ENCODE data around the gene LENEP. TPM values are rescaled to one million over a fixed set of nuclear protein-coding genes. Genes with fewer than 3 reads are reported as not detected.

LENEP gene
- total RNA-seq, 1 donor from 2014 or later = 0.98 TPM

DNA sequence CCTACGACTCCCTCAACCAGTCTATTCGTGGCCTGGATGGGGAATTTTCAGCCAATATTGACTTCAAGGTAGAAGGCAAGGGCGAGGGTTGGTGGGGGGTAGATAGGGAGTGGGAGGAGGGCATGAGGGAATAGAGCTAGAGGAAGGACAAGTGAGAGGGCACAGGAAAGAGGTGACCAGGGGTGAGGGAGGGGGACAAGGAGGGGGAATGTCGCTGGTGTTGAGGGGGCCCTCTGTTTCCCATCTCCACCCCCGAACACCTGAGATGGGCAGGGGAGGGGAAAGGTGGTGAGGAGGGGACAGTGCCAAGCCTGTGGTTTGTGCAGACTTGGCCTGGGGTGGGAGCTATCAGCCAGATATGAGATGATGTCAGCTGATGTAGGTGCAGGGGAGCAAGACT, 49.4 kb downstream of the LENEP start:
- intact Hi-C loops (cut with micrococcal nuclease) = no loop called here

DNA sequence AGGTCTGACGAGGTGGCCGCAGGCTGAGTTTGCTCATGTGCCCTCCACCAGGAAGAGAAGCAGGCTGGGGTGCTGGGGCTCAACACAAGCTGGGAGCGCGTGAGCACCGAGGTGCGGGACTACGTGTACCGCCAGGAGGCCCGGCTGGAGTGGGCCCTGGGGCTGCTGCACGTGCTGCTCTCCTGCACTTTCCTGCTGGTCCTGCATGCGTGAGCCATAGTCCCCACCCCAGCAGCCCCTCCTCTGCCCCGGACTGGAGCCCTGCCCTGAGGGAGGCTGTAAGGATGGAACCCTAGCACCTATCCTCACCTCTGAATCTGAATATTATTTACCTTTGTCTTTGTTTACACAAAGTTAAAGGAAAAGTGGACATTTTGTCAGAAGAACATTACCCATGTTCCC, 49.9 kb downstream of the LENEP start:
- intact Hi-C loops (cut with micrococcal nuclease) = no loop called here

DNA sequence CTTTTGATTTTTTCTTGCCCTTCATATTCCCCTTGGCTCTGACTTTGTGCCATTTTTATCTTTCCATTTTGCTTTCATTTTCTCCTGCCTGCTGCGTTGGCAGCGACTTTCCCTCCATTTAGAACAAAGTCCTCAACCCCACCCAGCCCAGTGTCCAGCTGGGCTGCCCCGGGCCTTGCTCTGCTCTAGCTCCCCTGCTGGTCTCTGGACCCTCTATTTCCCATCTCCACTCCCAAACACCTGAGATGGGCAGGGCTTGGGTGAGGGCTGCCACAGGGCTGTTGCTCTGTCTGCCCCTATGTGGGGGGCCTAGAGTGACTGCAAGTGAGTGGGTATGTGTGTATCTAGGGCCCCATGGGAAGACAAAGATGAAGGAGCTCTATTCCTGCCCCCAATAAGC, 50.4 kb downstream of the LENEP start:
- intact Hi-C loops (cut with micrococcal nuclease) = no loop called here

Other genes with a start within 250 kb of the LENEP start
- 0.07 and 0.27 TPM in 2 replicates for gene KCNN3, start 123.3 kb upstream of the LENEP start, total RNA-seq
- 35.1 and 35.3 TPM in 2 replicates for gene PMVK, start 56.9 kb upstream of the LENEP start, total RNA-seq
- 119 and 120 TPM in 2 replicates for gene PBXIP1, start 37.5 kb upstream of the LENEP start, total RNA-seq
- gene PYGO2, start 31.8 kb upstream of the LENEP start, total RNA-seq = 45.6 and 47.0 TPM in 2 replicates
- 81.1 and 86.2 TPM in 2 replicates for gene SHC1, start 22.8 kb upstream of the LENEP start, total RNA-seq
- gene CKS1B, start 18.9 kb upstream of the LENEP start, total RNA-seq = 104 and 112 TPM in 2 replicates
- 55.8 and 56.9 TPM in 2 replicates for gene FLAD1, start 10.2 kb upstream of the LENEP start, total RNA-seq
- 158 and 173 TPM in 2 replicates for gene ZBTB7B, start 9.2 kb downstream of the LENEP start, total RNA-seq
- 0.15 and 0.29 TPM in 2 replicates for gene DCST2, start 40.2 kb downstream of the LENEP start, total RNA-seq
- gene DCST1, start 40.2 kb downstream of the LENEP start, total RNA-seq = not detected in 2 replicates
- gene ADAM15, start 57.7 kb downstream of the LENEP start, total RNA-seq = 51.6 and 53.2 TPM in 2 replicates
- gene EFNA4, start 70.2 kb downstream of the LENEP start, total RNA-seq = 5.9 and 6.6 TPM in 2 replicates
- gene EFNA3, start 85.3 kb downstream of the LENEP start, total RNA-seq = 0.90 and 2.3 TPM in 2 replicates
- not detected in 2 replicates for gene EFNA1, start 134.3 kb downstream of the LENEP start, total RNA-seq
- gene SLC50A1, start 142.3 kb downstream of the LENEP start, total RNA-seq = 27.9 and 32.5 TPM in 2 replicates
- 35.7 and 38.4 TPM in 2 replicates for gene DPM3, start 146.9 kb downstream of the LENEP start, total RNA-seq
- gene KRTCAP2, start 179.7 kb downstream of the LENEP start, total RNA-seq = 224 and 225 TPM in 2 replicates
- gene TRIM46, start 180.3 kb downstream of the LENEP start, total RNA-seq = 19.8 and 20.1 TPM in 2 replicates
- 19.7 and 20.6 TPM in 2 replicates for gene THBS3, start 214.3 kb downstream of the LENEP start, total RNA-seq
- gene MTX1, start 215.1 kb downstream of the LENEP start, total RNA-seq = 40.2 and 43.5 TPM in 2 replicates